NT2/D1 (cell line): Measurements from ENCODE around the gene IQCK.

Experiments
- SUZ12 ChIP-seq: IDR thresholded peaks from 2 replicates; pipeline ENCODE4 v1.6.1; 2011; ENCODE audit not compliant: insufficient read length, insufficient read depth; ENCODE audit errors: extremely low read depth
- YY1 ChIP-seq: IDR thresholded peaks from 2 replicates; pipeline ENCODE4 v1.6.1; 2011; ENCODE audit not compliant: insufficient read length, insufficient read depth

DNA sequence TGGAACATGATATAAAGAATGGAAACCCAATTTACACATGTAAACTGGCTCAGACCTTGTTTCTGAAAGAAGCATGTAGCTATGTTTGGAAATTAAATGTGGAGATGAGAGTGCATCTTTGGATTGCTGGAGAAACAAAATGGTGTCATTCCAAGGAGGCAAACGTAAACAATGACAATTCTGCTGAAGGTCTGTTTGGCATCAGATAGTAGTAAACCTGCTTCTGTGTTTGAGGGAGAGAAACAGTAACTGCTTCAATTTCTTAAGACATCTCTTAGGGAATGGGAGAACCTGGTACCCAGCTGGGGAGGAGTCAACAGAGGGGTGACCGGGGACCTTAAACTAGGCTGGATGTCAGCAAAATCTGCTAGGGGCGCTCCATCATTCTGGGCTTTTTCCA, 143.1 kb downstream of the IQCK start:
- TF ChIP-seq YY1 (no peak), SUZ12 (no peak)
